ENCODE measurements around the gene KCNK3. TPM values are rescaled to one million over a fixed set of nuclear protein-coding genes. Genes with fewer than 3 reads are reported as not detected.
"Not testable (repeated sequence)": the region's sequence is repeated elsewhere in the genome, so short reads cannot be mapped to it uniquely, and the experiment has no call there.

The KCNK3 gene
- total and polyA plus RNA-seq, 2 experiments from 2014 or later: 2.9 to 3.1 TPM

- H3K27ac ChIP-seq: no peak overlapping the region
- H3K9me3 ChIP-seq (ENCODE audit: low read depth): no peaks in the 10 kb centered on the region
- H3K36me3 ChIP-seq: no peaks in the 10 kb centered on the region
- H3K4me3 ChIP-seq: no peak overlapping the region
- DNase-seq (ENCODE audit: low read depth in 1 of 2, low spot score in 1 of 2): no peak
- TF ChIP-seq, protein P1, sequence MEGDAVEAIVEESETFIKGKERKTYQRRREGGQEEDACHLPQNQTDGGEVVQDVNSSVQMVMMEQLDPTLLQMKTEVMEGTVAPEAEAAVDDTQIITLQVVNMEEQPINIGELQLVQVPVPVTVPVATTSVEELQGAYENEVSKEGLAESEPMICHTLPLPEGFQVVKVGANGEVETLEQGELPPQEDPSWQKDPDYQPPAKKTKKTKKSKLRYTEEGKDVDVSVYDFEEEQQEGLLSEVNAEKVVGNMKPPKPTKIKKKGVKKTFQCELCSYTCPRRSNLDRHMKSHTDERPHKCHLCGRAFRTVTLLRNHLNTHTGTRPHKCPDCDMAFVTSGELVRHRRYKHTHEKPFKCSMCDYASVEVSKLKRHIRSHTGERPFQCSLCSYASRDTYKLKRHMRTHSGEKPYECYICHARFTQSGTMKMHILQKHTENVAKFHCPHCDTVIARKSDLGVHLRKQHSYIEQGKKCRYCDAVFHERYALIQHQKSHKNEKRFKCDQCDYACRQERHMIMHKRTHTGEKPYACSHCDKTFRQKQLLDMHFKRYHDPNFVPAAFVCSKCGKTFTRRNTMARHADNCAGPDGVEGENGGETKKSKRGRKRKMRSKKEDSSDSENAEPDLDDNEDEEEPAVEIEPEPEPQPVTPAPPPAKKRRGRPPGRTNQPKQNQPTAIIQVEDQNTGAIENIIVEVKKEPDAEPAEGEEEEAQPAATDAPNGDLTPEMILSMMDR (IDR thresholded peaks at IDR 0.05; ENCODE audit: low read depth, low read length): no peak
- H3K27me3 ChIP-seq: no peaks in the 10 kb centered on the region
- H3K4me1 ChIP-seq (ENCODE audit: low read depth): no peaks in the 10 kb centered on the region
Observed at GRCh38 chr2:26756337-26756736, 63.8 kb downstream of the KCNK3 start.

DNA sequence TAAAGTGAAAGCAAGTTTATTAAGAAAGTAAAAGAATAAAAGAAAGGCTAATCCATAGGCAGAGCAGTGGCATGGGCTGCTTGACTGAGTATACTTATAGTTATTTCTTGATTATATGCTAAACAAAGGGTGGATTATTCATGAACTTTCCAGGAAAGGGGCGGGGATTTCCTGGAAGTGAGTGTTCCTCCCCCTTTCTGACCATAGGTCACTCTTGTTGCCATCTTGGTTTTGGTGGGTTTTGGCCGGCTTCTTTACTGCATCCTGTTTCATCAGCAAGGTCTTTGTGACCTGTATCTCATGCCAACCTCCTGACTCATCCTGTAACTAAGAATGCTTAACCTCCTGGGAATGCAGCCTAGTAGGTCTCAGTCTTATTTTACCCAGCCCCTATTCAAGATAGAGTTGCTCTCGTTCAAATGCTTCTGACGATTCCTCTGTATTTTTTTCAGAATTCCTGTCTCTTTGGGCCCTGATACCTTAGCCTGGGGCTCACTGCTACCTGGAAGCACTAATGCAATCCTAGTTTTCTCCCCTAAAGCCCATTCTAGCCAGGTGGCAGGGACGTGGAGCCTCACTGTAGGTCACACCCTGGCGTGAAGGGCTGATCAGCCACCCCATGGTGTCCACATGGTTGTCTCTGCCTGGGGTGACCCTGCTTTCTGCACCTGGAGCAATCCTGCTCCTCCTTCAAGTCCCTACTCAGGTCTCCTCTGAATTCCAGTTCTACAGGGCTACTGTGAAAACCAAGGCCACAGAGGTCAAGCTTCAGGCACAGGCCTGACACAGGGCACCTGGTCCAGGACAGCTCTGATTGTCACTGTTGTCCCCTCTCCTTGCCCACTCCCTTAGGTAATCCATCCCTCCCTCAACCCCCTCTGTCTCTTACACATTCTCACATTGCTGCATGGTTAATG is 65.6 kb downstream of the KCNK3 start:
- DNase-seq (ENCODE audit: low read depth in 1 of 2, low spot score in 1 of 2): peak in 1 of 2 donors; percentile 99
- TF ChIP-seq, protein P1 (IDR thresholded peaks at IDR 0.05; ENCODE audit: low read depth, low read length): no peak
- Histone ChIP-seq H3K4me3 (no peak overlapping the region), H3K4me1 (ENCODE audit: low read depth) (no peaks in the 10 kb centered on the region), H3K27me3 (no peaks in the 10 kb centered on the region), H3K36me3 (no peaks in the 10 kb centered on the region), H3K27ac (peak overlapping the region; percentile 54), H3K9me3 (ENCODE audit: low read depth) (no peaks in the 10 kb centered on the region)

DNA sequence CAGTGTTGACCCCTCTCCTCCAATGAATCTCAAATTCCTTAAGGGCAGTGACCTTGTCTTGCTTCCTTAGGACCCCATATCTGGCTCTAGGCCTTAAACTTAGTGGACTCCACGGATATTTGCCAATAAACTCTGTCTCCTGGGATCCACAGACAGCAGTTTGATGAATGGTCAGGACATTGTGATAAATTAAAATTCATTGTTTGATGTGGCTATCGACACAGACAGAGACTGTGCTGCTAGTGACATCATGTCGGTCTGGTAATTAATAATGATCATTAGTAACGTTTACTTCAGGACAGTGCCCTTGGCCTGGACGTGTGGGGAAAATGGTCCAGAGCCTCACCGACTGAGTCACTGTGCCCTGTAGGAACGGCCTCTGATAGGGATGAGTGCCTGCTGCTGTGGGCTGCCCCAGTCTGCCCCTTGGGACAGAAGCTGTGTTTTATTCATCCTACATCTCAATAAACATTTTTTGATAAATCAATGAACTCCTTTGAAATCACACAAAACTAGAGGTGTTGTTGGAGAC is 66.3 kb downstream of the KCNK3 start:
- no peak overlapping the region for H3K4me3 ChIP-seq
- peak overlapping the region; percentile 54 for H3K27ac ChIP-seq
- no peaks in the 10 kb centered on the region for H3K27me3 ChIP-seq
- no peaks in the 10 kb centered on the region for H3K36me3 ChIP-seq
- no peaks in the 10 kb centered on the region for H3K9me3 ChIP-seq (ENCODE audit: low read depth)
- H3K4me1 ChIP-seq (ENCODE audit: low read depth): no peaks in the 10 kb centered on the region
- TF ChIP-seq, protein P1 (IDR thresholded peaks at IDR 0.05; ENCODE audit: low read depth, low read length): no peak
- peak in 1 of 2 donors; percentile 30 for DNase-seq (ENCODE audit: low read depth in 1 of 2, low spot score in 1 of 2)

DNA sequence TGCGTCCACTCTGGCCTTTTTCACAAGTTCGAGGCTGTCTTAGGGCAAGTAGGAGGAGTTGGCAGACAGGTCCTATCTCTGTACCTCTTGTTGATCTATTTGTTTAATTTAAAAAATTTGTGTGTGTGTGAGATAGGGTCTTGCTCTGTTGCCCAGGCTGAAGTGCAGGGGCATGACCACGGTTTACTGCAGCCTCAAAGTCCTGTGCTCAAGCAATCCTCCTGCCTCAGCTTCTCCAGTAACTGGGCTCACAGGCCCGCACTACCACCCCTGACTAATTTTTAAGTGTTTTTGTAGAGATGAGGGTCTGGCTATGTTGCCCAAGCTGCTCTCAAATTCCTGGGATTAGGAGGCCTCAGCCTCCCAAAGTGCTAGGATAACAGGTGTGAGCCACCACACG is 67.3 kb downstream of the KCNK3 start:
- no peak for DNase-seq (ENCODE audit: low read depth in 1 of 2, low spot score in 1 of 2)
- H3K27me3 ChIP-seq: no peaks in the 10 kb centered on the region
- no peaks in the 10 kb centered on the region for H3K36me3 ChIP-seq
- no peaks in the 10 kb centered on the region for H3K9me3 ChIP-seq (ENCODE audit: low read depth)
- TF ChIP-seq, protein P1 (IDR thresholded peaks at IDR 0.05; ENCODE audit: low read depth, low read length): no peak
- H3K27ac ChIP-seq: no peak overlapping the region
- H3K4me3 ChIP-seq: no peak overlapping the region
- H3K4me1 ChIP-seq (ENCODE audit: low read depth): peaks cover 3% of the 10 kb centered on the region

- not testable (repeated sequence) for H3K4me1 ChIP-seq (ENCODE audit: low read depth); DNase-seq (ENCODE audit: low read depth in 1 of 2, low spot score in 1 of 2); H3K27me3 ChIP-seq
Observed at GRCh38 chr2:26760991-26761390, 68.5 kb downstream of the KCNK3 start.

GRCh38 chr2:26763019-26763418 is 70.5 kb downstream of the KCNK3 start:
- Histone ChIP-seq H3K4me3 (no peak overlapping the region), H3K4me1 (ENCODE audit: low read depth) (peaks cover 4% of the 10 kb centered on the region), H3K27me3 (no peaks in the 10 kb centered on the region), H3K9me3 (ENCODE audit: low read depth) (no peaks in the 10 kb centered on the region), H3K36me3 (no peaks in the 10 kb centered on the region), H3K27ac (no peak overlapping the region)
- TF ChIP-seq, protein P1 (IDR thresholded peaks at IDR 0.05; ENCODE audit: low read depth, low read length): no peak
- no peak for DNase-seq (ENCODE audit: low read depth in 1 of 2, low spot score in 1 of 2)

More at GRCh38 chr2:26760991-26761390, 68.5 kb downstream of the KCNK3 start:
- not testable (repeated sequence) for H3K27ac ChIP-seq; H3K36me3 ChIP-seq; H3K9me3 ChIP-seq (ENCODE audit: low read depth); H3K4me3 ChIP-seq
